ENCODE data around the gene ERICH6B.

ERICH6B gene

GRCh38 chr13:45601680-45602079, 13.9 kb downstream of the ERICH6B start:
- DNase-seq (ENCODE audit: low read depth, low spot score) = no peak

DNA sequence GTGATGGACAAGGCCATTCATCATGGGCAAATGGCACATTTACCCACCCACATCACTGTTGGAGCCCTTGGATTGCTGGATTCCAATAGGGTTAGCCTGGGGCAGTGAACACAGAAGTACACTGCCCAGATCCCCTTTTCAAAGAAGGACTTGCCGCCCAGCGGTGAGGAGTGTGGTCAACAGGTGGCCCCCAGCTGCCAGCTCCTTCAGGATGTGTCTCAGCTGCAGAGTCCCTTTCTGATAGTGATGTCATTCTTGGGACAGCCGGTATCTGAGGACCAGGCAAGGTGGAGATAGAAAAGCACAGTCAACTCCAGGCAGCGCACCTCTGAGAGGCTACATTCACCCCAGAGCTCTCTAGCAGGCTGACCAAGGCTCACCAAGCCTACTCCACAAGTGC, 16.9 kb downstream of the ERICH6B start:
- no peak for DNase-seq (ENCODE audit: low read depth, low spot score)

DNA sequence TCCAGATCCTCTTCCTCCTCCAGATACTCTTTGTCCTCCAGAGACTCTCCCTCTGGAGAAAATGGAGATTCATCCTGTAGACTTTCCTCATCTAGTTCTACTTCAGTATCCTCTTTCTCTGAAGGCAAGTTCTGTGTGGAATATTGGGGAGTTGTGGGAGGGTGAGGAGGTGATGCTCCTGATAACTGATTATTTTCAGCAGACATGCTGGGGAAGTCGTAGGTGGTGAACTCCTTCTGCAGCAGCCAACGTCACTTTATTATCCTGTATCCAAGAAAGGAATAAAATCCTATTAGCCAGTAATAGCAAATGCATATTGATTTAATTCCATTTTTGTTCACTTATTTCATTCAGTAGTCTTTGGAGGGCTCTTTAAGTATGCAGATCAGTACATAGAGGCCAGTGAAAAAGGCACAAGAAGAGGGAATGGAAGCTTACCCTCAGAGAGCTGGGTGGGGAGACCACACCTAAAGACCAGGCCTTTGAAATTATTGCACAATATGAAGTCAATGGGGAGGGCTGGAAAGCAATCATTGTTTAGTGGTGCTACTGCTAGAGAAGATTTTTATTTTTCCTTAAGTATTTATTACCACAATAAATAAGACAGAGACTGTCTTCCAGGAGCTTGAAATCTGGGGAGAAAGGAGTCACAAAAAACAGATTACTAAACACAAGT, 18.6 kb downstream of the ERICH6B start:
- DNase-seq (ENCODE audit: low read depth, low spot score) = no peak

DNA sequence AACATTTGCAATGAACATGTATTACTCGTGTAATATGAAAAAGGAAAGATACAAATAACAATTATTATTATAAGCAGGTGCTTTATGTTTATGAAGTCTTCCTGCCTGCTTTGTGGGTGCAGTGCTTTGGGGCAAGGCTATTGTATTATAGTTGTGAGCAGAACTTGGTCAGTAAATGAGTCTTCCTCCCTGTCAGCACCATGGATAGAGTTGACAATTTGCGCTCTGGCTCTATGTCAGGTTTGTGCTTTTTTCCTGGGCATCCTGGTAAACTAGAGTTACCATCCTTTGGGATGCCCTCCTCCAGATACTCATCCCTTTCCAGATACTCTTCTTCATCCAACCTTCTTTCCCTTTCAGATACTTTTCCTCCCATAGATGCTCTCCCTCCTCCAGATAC, 19.6 kb downstream of the ERICH6B start:
- no peak for DNase-seq (ENCODE audit: low read depth, low spot score)

DNA sequence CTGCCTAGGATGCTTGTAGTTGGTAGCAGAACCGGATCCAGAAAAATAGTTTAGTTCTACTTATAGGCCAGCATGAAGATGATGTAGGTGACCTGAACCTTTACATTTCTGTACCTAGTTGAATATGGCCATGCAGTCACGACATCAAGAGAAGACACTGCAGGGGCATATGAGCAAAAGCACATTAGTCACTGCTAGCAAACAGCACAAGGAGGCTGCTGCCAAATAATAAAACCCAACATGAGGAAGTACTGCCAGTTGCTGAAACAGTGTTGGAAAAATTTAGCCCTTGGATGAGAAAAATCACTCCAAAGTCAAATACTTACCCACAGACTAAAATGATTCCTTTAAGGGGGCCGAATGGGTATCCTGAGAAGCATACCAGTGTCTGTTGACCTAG, 20.8 kb downstream of the ERICH6B start:
- no peak for DNase-seq (ENCODE audit: low read depth, low spot score)

GRCh38 chr13:45594227-45594626, 21.3 kb downstream of the ERICH6B start:
- DNase-seq (ENCODE audit: low read depth, low spot score) = no peak

- DNase-seq (ENCODE audit: low read depth, low spot score) = no peak
These were observed 22.8 kb downstream of the ERICH6B start for GRCh38 chr13:45592758-45593157.

DNA sequence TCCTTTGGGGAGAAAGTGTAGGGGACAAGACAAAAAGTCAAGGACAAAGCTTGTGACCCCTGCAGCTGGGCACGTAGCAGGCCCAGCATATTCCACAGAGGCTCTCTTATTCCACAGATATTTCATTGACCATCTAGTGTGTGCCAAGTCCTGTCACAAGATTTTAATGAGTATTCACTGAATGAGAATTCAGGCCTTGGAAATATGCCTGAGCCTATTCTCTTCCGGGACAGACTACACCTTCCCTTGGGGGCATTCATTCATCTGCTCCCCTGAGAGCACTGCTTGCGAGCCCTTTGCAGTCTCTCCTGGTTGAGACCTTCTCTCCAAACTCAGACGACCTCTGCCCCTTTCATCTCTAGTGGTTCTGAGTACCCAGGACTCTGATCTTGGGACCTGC, 25.5 kb downstream of the ERICH6B start:
- DNase-seq (ENCODE audit: low read depth, low spot score) = no peak

GRCh38 chr13:45587897-45588296, 27.6 kb downstream of the ERICH6B start:
- no peak for DNase-seq (ENCODE audit: low read depth, low spot score)

GRCh38 chr13:45584816-45585215, 30.7 kb downstream of the ERICH6B start:
- DNase-seq (ENCODE audit: low read depth, low spot score) = no peak

DNA sequence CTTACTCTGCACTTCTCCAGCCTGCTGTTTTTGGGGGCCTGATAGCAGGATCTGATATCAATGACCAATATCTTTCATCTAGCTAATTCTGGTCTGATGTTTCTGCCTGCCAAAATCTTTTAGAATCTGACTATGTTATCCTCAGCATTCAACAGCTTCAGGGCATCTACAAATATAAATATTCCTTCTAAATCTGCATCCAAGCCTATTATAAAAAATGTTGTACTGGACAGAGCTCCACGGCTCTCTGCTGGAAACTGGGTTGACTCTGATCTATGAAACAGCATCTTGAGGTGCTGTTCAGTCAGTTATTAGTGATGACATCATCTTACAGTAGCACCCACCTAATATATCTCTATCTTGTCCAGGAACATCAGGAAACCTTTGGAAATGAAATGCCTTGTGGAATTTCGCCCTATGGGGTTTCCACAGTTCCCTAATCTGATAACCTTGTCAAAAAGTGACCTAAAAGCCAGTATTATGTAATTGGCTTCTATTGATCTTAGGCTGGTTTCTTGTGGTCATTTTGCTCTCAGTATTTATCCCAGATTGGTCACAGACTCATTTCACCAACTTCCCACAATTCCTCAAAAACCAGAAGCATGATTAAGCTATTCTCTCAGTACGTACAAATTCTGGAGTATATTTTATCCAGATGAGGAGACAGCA, 33.0 kb downstream of the ERICH6B start:
- no peak for DNase-seq (ENCODE audit: low read depth, low spot score)

- DNase-seq (ENCODE audit: low read depth, low spot score) = no peak
These were observed 39.1 kb downstream of the ERICH6B start for GRCh38 chr13:45576466-45576865.

GRCh38 chr13:45575830-45576180, 39.7 kb downstream of the ERICH6B start:
- no peak for DNase-seq (ENCODE audit: low read depth, low spot score)

GRCh38 chr13:45575146-45575829, 40.3 kb downstream of the ERICH6B start:
- no peak for DNase-seq (ENCODE audit: low read depth, low spot score)

- no peak for DNase-seq (ENCODE audit: low read depth, low spot score)
These were observed 50.2 kb downstream of the ERICH6B start for GRCh38 chr13:45565331-45565730.

- peak; percentile 36 for DNase-seq (ENCODE audit: low read depth, low spot score)
These were observed 51.3 kb downstream of the ERICH6B start for GRCh38 chr13:45564133-45564776.

DNA sequence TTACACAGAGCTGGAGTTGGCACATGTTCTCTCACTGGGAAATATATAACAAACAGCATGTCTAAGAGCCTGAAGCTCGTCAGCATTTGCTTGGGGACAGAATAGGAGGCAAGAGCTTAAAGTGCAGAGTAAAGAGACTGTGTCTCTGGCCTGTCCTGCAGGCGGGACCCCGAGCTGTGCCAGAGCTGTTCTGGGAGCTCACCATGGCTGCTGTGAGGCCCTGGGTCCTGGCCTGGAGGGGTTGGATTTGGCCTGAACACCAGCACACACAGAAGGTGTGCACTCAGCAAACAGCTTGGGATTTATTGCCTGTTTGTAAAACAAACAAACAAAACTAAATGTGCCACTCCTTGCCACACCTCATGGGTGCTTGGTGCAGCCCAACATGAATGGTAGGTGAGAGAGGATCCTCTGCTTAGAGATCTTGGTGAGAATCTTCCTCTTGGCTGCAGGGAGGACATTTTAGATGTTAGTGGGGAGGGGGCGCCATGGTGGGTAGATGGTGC, 60.9 kb downstream of the ERICH6B start:
- no peak for DNase-seq (ENCODE audit: low read depth, low spot score)

GRCh38 chr13:45548281-45548680, 67.3 kb downstream of the ERICH6B start:
- DNase-seq (ENCODE audit: low read depth, low spot score) = no peak

GRCh38 chr13:45546410-45546765, 69.2 kb downstream of the ERICH6B start:
- DNase-seq (ENCODE audit: low read depth, low spot score) = no peak

GRCh38 chr13:45545686-45546409, 69.7 kb downstream of the ERICH6B start:
- no peak for DNase-seq (ENCODE audit: low read depth, low spot score)

GRCh38 chr13:45544520-45544919, 71.0 kb downstream of the ERICH6B start:
- DNase-seq (ENCODE audit: low read depth, low spot score) = no peak

DNA sequence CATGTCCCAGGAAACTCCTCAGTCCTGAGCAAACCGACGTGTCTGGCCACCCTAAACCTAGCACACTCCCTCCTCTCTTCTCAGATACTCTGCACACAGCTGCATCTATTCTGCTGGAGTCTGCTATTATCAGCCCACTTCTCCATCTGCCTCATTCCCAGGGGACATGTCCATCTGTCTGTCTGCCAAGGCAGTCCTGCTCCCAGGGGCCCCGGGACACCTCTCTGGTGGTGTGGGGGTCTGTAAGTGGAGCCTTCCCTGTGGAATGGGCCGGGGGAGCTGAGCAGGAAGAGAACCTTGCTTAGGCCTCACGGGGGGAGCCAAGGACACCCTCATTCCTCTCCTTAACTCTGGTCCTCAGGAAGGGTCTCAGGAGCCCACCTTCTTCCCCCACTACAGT, 72.7 kb downstream of the ERICH6B start:
- no peak for DNase-seq (ENCODE audit: low read depth, low spot score)
